Fibroblast of villous mesenchyme (primary cell): ENCODE data around the gene QSOX2. TPM values are rescaled to one million over a fixed set of nuclear protein-coding genes. Genes with fewer than 3 reads are reported as not detected.

ENCODE experiments used
- DNase-seq: peaks from one replicate; pipeline ENCODE4 v3.0.0-alpha.2; 2010; ENCODE audit warnings: low read depth
- H3K4me3 ChIP-seq: 2 replicates; pipeline ENCODE4 v1.5.1; 2011; ENCODE audit warnings: low read depth, mild to moderate bottlenecking, low read length
- CTCF ChIP-seq: IDR thresholded peaks from 2 replicates; pipeline ENCODE4 v1.5.1; 2012; ENCODE audit warnings: low read depth, mild to moderate bottlenecking, low read length; ENCODE audit not compliant: insufficient read depth
- total RNA-seq: library from RNA; depleted of rRNA; stranded (reverse); fragments of >200 nt; gene quantifications from 2 replicates; pipeline ENCODE4 v1.2.3, GENCODE V29; 2012

QSOX2 gene
- total RNA-seq, 1 donor, result 15.1 TPM

- no peak for TF ChIP-seq CTCF
- DNase-seq, result peak; percentile 15
Observed at GRCh38 chr9:136201609-136202453, 43.8 kb downstream of the QSOX2 start.

GRCh38 chr9:136201174-136201573 is 44.4 kb downstream of the QSOX2 start:
- no peak for DNase-seq
- no peak overlapping the region for H3K4me3 ChIP-seq
- no peak for TF ChIP-seq CTCF

More at GRCh38 chr9:136201609-136202453, 43.8 kb downstream of the QSOX2 start:
- no peak overlapping the region for H3K4me3 ChIP-seq

GRCh38 chr9:136200424-136200823 is 45.2 kb downstream of the QSOX2 start:
- TF ChIP-seq CTCF, result no peak
- H3K4me3 ChIP-seq, result no peak overlapping the region
- no peak for DNase-seq

- no peak for TF ChIP-seq CTCF
- no peak for DNase-seq
- H3K4me3 ChIP-seq, result no peak overlapping the region
Observed at GRCh38 chr9:136199391-136200288, 46.0 kb downstream of the QSOX2 start.

- H3K4me3 ChIP-seq, result no peak overlapping the region
- TF ChIP-seq CTCF, result no peak
- DNase-seq, result no peak
Observed at GRCh38 chr9:136198605-136199083, 47.0 kb downstream of the QSOX2 start.

GRCh38 chr9:136197930-136198604 is 47.5 kb downstream of the QSOX2 start:
- no peak for DNase-seq
- H3K4me3 ChIP-seq, result no peak overlapping the region
- no peak for TF ChIP-seq CTCF
